Activated CD8-positive, alpha-beta memory T cell treated with anti-CD3 and anti-CD28 coated beads, Interleukin-2, amount 50 U/mL, for 1 hour (primary cell): ENCODE data around the gene POP4.

Experiments used
- DNase-seq: peaks from one replicate; pipeline ENCODE4 v3.0.0-alpha.2; 2020; ENCODE audit errors: extremely low read depth

The POP4 gene

GRCh38 chr19:29629836-29630534 lies 23.9 kb downstream of the POP4 start:
- DNase-seq = no peak

- no peak for DNase-seq
Observed at GRCh38 chr19:29630655-29631054, 24.6 kb downstream of the POP4 start.

- no peak for DNase-seq
Observed at GRCh38 chr19:29631450-29631849, 25.4 kb downstream of the POP4 start.

GRCh38 chr19:29634002-29634401 lies 27.9 kb downstream of the POP4 start:
- DNase-seq = no peak

- no peak for DNase-seq
Observed at GRCh38 chr19:29634423-29635130, 28.5 kb downstream of the POP4 start.

- no peak for DNase-seq
Observed at GRCh38 chr19:29635963-29636362, 29.9 kb downstream of the POP4 start.

- no peak for DNase-seq
Observed at GRCh38 chr19:29636553-29637360, 30.7 kb downstream of the POP4 start.

GRCh38 chr19:29639086-29639485 lies 33.0 kb downstream of the POP4 start:
- DNase-seq = no peak

- no peak for DNase-seq
Observed at GRCh38 chr19:29640231-29640630, 34.1 kb downstream of the POP4 start.

GRCh38 chr19:29641597-29641996 lies 35.5 kb downstream of the POP4 start:
- no peak for DNase-seq

GRCh38 chr19:29643361-29643935 lies 37.4 kb downstream of the POP4 start:
- no peak for DNase-seq

- no peak for DNase-seq
Observed at GRCh38 chr19:29644210-29644609, 38.1 kb downstream of the POP4 start.

- DNase-seq = no peak
Observed at GRCh38 chr19:29645491-29645867, 39.4 kb downstream of the POP4 start.

GRCh38 chr19:29645911-29646310 lies 39.8 kb downstream of the POP4 start:
- DNase-seq = no peak

- no peak for DNase-seq
Observed at GRCh38 chr19:29650772-29651387, 44.8 kb downstream of the POP4 start.

GRCh38 chr19:29651622-29652394 lies 45.7 kb downstream of the POP4 start:
- DNase-seq = no peak

- no peak for DNase-seq
Observed at GRCh38 chr19:29653398-29653797, 47.3 kb downstream of the POP4 start.

- no peak for DNase-seq
Observed at GRCh38 chr19:29655648-29656335, 49.7 kb downstream of the POP4 start.

- DNase-seq = no peak
Observed at GRCh38 chr19:29658221-29658991, 52.3 kb downstream of the POP4 start.

- DNase-seq = no peak
Observed at GRCh38 chr19:29660835-29661234, 54.8 kb downstream of the POP4 start.
